ENCODE measurements around the gene P2RX2.

DNA sequence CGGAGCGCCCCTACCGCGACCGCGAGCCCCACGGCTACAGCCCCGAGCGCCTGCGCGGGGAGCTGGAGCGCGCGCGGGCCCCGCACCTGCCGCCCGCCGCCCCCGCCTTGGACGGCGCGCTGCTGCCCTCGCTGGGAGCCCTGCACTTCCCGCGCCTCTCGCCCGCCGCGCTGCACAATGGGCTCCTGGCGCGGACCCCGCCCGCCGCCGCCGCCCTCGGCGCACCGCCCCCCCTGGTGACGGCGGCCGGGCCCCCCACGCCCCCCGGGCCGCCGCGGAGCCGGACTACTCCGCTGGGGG is 35.2 kb upstream of the P2RX2 start:
- TF ChIP-seq, protein P1, sequence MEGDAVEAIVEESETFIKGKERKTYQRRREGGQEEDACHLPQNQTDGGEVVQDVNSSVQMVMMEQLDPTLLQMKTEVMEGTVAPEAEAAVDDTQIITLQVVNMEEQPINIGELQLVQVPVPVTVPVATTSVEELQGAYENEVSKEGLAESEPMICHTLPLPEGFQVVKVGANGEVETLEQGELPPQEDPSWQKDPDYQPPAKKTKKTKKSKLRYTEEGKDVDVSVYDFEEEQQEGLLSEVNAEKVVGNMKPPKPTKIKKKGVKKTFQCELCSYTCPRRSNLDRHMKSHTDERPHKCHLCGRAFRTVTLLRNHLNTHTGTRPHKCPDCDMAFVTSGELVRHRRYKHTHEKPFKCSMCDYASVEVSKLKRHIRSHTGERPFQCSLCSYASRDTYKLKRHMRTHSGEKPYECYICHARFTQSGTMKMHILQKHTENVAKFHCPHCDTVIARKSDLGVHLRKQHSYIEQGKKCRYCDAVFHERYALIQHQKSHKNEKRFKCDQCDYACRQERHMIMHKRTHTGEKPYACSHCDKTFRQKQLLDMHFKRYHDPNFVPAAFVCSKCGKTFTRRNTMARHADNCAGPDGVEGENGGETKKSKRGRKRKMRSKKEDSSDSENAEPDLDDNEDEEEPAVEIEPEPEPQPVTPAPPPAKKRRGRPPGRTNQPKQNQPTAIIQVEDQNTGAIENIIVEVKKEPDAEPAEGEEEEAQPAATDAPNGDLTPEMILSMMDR (IDR thresholded peaks at IDR 0.05), result no peak
- TF ChIP-seq POLR2AphosphoS5 (IDR thresholded peaks at IDR 0.05) (no peak), EP300 (IDR thresholded peaks at IDR 0.05) (no peak)

Measured in upper lobe of left lung (tissue), 4 donors.